ENCODE results near the gene CRACR2B.

DNA sequence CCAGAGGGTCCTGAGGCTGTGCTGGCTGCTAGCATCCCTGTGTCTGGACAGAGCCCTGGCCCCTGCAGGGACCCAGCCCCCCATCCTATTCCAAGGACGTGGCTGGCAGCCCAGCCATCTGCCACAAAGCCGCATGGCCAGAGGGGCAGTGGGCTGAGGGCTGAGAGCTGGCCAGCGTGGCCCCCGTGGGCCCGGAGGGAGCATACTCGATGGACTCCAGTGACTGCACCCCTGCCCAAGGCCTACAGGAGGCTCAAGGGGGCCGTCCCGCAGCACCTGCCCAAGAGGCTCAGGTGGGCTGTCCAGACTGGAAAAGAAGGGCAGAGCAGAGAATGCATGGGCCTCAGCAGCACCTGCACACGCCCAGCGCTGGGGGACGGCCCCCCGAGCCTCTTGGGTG is 28.1 kb downstream of the CRACR2B start:
- TF ChIP-seq, protein P1, sequence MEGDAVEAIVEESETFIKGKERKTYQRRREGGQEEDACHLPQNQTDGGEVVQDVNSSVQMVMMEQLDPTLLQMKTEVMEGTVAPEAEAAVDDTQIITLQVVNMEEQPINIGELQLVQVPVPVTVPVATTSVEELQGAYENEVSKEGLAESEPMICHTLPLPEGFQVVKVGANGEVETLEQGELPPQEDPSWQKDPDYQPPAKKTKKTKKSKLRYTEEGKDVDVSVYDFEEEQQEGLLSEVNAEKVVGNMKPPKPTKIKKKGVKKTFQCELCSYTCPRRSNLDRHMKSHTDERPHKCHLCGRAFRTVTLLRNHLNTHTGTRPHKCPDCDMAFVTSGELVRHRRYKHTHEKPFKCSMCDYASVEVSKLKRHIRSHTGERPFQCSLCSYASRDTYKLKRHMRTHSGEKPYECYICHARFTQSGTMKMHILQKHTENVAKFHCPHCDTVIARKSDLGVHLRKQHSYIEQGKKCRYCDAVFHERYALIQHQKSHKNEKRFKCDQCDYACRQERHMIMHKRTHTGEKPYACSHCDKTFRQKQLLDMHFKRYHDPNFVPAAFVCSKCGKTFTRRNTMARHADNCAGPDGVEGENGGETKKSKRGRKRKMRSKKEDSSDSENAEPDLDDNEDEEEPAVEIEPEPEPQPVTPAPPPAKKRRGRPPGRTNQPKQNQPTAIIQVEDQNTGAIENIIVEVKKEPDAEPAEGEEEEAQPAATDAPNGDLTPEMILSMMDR (IDR thresholded peaks at IDR 0.05; ENCODE audit: control extremely low read depth in 1 of 3, insufficient read depth in 1 of 3, low read depth in 1 of 3, low read length in 3 of 3) = no peak
- no peak for TF ChIP-seq EZH2 (IDR thresholded peaks at IDR 0.05; ENCODE audit: low read depth, low read length, severe bottlenecking)

All from H1 (cell line).